ENCODE measurements around the gene CT45A9. TPM values are rescaled to one million over a fixed set of nuclear protein-coding genes. Genes with fewer than 3 reads are reported as not detected.
"Not testable (repeated sequence)": the region's sequence is repeated elsewhere in the genome, so short reads cannot be mapped to it uniquely, and the experiment has no call there.

CT45A9 gene
- not detected in 2 replicates for total RNA-seq (2014; rRNA removed; shearing (Covaris generic); ENCODE audit: low replicate concordance)

- in situ Hi-C loops (cut with HindIII; ENCODE audit: low pct_unique_long_range_greater_than_20kb, low sequenced_read_pairs): not testable (repeated sequence)
Observed at GRCh38 chrX:135871712-135872111, at the start of gene CT45A9. TSS of gene CT45A9 (minus strand) at chrX:135871812. CDS start at chrX:135868061, 3,751 bp downstream.

GRCh38 chrX:135920516-135920915 is 48.9 kb upstream of the CT45A9 start:
- in situ Hi-C loops (cut with HindIII; ENCODE audit: low pct_unique_long_range_greater_than_20kb, low sequenced_read_pairs): not testable (repeated sequence)
- DNase-seq (ENCODE audit: low read depth): peak; percentile 24

More at GRCh38 chrX:135871712-135872111, at the start of gene CT45A9:
- DNase-seq (ENCODE audit: low read depth): not testable (repeated sequence)

GRCh38 chrX:135914404-135914803 is 42.8 kb upstream of the CT45A9 start:
- in situ Hi-C loops (cut with HindIII; ENCODE audit: low pct_unique_long_range_greater_than_20kb, low sequenced_read_pairs): no loop called here
- no peak for DNase-seq (ENCODE audit: low read depth)

- in situ Hi-C loops (cut with HindIII; ENCODE audit: low pct_unique_long_range_greater_than_20kb, low sequenced_read_pairs): no loop called here
- no peak for DNase-seq (ENCODE audit: low read depth)
Observed at GRCh38 chrX:135910251-135910650, 38.6 kb upstream of the CT45A9 start.

- no peak for DNase-seq (ENCODE audit: low read depth)
- in situ Hi-C loops (cut with HindIII; ENCODE audit: low pct_unique_long_range_greater_than_20kb, low sequenced_read_pairs): no loop called here
Observed at GRCh38 chrX:135893294-135893817, 21.7 kb upstream of the CT45A9 start, which contains the start of the genes CT45A10 and SAGE1. TSS of gene CT45A10 (minus strand) at chrX:135893444. CDS start at chrX:135885344, 8,100 bp downstream. TSS of gene SAGE1 (plus strand) at chrX:135893716. CDS start at chrX:135896243, 2,527 bp downstream.

GRCh38 chrX:135892781-135893180 is 21.2 kb upstream of the CT45A9 start:
- no peak for DNase-seq (ENCODE audit: low read depth)
- in situ Hi-C loops (cut with HindIII; ENCODE audit: low pct_unique_long_range_greater_than_20kb, low sequenced_read_pairs): no loop called here

GRCh38 chrX:135890087-135890585 is 18.5 kb upstream of the CT45A9 start:
- no peak for DNase-seq (ENCODE audit: low read depth)
- in situ Hi-C loops (cut with HindIII; ENCODE audit: low pct_unique_long_range_greater_than_20kb, low sequenced_read_pairs): no loop called here

GRCh38 chrX:135888976-135889375 is 17.4 kb upstream of the CT45A9 start:
- in situ Hi-C loops (cut with HindIII; ENCODE audit: low pct_unique_long_range_greater_than_20kb, low sequenced_read_pairs); DNase-seq (ENCODE audit: low read depth): not testable (repeated sequence)

GRCh38 chrX:135888230-135888629 is 16.6 kb upstream of the CT45A9 start:
- in situ Hi-C loops (cut with HindIII; ENCODE audit: low pct_unique_long_range_greater_than_20kb, low sequenced_read_pairs); DNase-seq (ENCODE audit: low read depth): not testable (repeated sequence)

GRCh38 chrX:135882741-135883140 is 11.1 kb upstream of the CT45A9 start:
- DNase-seq (ENCODE audit: low read depth); in situ Hi-C loops (cut with HindIII; ENCODE audit: low pct_unique_long_range_greater_than_20kb, low sequenced_read_pairs): not testable (repeated sequence)

GRCh38 chrX:135854438-135854837 is 17.2 kb downstream of the CT45A9 start, which contains the start of gene CT45A8:
TSS of gene CT45A8 (minus strand) at chrX:135854538. CDS start at chrX:135850783, 3,755 bp downstream.
- in situ Hi-C loops (cut with HindIII; ENCODE audit: low pct_unique_long_range_greater_than_20kb, low sequenced_read_pairs); DNase-seq (ENCODE audit: low read depth): not testable (repeated sequence)

GRCh38 chrX:135837180-135837579 is 34.4 kb downstream of the CT45A9 start, which contains the start of gene CT45A7:
TSS of gene CT45A7 (minus strand) at chrX:135837280. CDS start at chrX:135833533, 3,747 bp downstream.
- in situ Hi-C loops (cut with HindIII; ENCODE audit: low pct_unique_long_range_greater_than_20kb, low sequenced_read_pairs): not testable (repeated sequence)

GRCh38 chrX:135819912-135820311 is 51.7 kb downstream of the CT45A9 start, which contains the start of gene CT45A2:
TSS of gene CT45A2 (minus strand) at chrX:135820012. CDS start at chrX:135816265, 3,747 bp downstream.
- DNase-seq (ENCODE audit: low read depth); in situ Hi-C loops (cut with HindIII; ENCODE audit: low pct_unique_long_range_greater_than_20kb, low sequenced_read_pairs): not testable (repeated sequence)

More at GRCh38 chrX:135837180-135837579, 34.4 kb downstream of the CT45A9 start, which contains the start of gene CT45A7:
- not testable (repeated sequence) for DNase-seq (ENCODE audit: low read depth)

Other genes with a start within 250 kb of the CT45A9 start
- not detected in 2 replicates for gene CT45A1, start 158.2 kb downstream of the CT45A9 start, total RNA-seq (2014; rRNA removed; shearing (Covaris generic); ENCODE audit: low replicate concordance)
- gene CT45A3, start 103.6 kb downstream of the CT45A9 start, total RNA-seq (2014; rRNA removed; shearing (Covaris generic); ENCODE audit: low replicate concordance): not detected in 2 replicates
- gene CT45A5, start 86.3 kb downstream of the CT45A9 start, total RNA-seq (2014; rRNA removed; shearing (Covaris generic); ENCODE audit: low replicate concordance): not detected in 2 replicates
- gene CT45A6, start 69.0 kb downstream of the CT45A9 start, total RNA-seq (2014; rRNA removed; shearing (Covaris generic); ENCODE audit: low replicate concordance): not detected in 2 replicates
- gene CT45A2, start 51.8 kb downstream of the CT45A9 start, total RNA-seq (2014; rRNA removed; shearing (Covaris generic); ENCODE audit: low replicate concordance): not detected in 2 replicates
- not detected in 2 replicates for gene CT45A7, start 34.5 kb downstream of the CT45A9 start, total RNA-seq (2014; rRNA removed; shearing (Covaris generic); ENCODE audit: low replicate concordance)
- not detected in 2 replicates for gene CT45A8, start 17.3 kb downstream of the CT45A9 start, total RNA-seq (2014; rRNA removed; shearing (Covaris generic); ENCODE audit: low replicate concordance)
- gene CT45A10, start 21.6 kb upstream of the CT45A9 start, total RNA-seq (2014; rRNA removed; shearing (Covaris generic); ENCODE audit: low replicate concordance): not detected in 2 replicates
- not detected in 2 replicates for gene SAGE1, start 21.9 kb upstream of the CT45A9 start, total RNA-seq (2014; rRNA removed; shearing (Covaris generic); ENCODE audit: low replicate concordance)
- 13.9 and 17.2 TPM in 2 replicates for gene MMGT1, start 102.2 kb upstream of the CT45A9 start, total RNA-seq (2014; rRNA removed; shearing (Covaris generic); ENCODE audit: low replicate concordance)
- gene SLC9A6, start 113.6 kb upstream of the CT45A9 start, total RNA-seq (2014; rRNA removed; shearing (Covaris generic); ENCODE audit: low replicate concordance): 3.0 and 7.1 TPM in 2 replicates

Data from Caki2 (cell line).